ENCODE measurements around the gene FIS1. TPM values are rescaled to one million over a fixed set of nuclear protein-coding genes. Genes with fewer than 3 reads are reported as not detected.

The FIS1 gene
- total RNA-seq (2022; extraction: Qiagen RNA extraction; ENCODE audit: low read depth): 129 to 148 TPM (median 141 TPM) in 5 replicates

GRCh38 chr7:101244375-101245146 lies at the start of gene FIS1:
Gene FIS1 (minus strand): TSS chr7:101245081. CDS start chr7:101245004, 77 bp downstream.

GRCh38 chr7:101237206-101238067 lies 7.4 kb downstream of the FIS1 start, which contains the start of gene CLDN15:
Gene CLDN15 (minus strand): TSS chr7:101237802. CDS start chr7:101237581, 221 bp downstream.

GRCh38 chr7:101217388-101218235 lies 27.3 kb downstream of the FIS1 start, which contains the start of the genes PLOD3 and ZNHIT1:
Gene PLOD3 (minus strand): TSS chr7:101217581. CDS start chr7:101217274, 307 bp downstream.
Gene ZNHIT1 (plus strand): TSS chr7:101218165. CDS start chr7:101218196, 31 bp downstream.

DNA sequence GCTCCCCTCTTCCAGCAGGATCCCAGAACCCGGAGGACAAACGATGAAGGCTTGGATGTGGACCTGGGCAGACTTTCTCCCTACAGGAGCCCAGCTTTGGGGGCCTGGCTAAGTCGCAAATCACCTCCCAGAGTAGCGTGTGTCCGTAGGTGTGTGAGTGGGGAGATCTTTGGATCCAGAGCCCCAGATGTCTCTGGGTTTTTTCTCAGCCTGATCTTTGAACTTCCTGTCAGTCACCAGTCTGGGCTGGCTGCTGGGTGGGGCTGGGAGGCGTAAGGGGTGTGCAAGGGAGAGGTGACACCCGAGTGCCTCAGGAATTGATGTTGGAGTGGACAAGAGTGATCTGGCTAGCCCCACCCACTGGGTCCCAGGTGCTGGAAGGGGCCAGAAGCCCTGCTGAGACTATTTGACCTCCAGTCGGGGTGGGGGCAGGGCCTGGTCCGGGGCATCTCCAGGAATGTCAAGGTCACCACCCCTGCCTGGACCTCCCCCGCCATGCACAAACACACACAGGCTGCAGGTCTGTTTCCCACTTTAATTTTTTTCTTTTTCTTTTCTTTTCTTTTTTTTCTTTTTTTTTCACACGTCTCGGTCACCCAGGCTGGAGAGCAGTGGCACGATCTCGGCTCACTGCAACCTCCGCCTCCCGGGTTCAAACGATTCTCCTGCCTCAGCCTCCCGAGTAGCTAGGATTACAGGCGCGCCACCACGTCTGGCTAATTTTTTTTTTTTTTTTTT lies 43.9 kb downstream of the FIS1 start, which contains the start of gene MOGAT3:
Gene MOGAT3 (minus strand): TSS at position 175 of the 738 bp plus-strand sequence. CDS start 182 bp downstream, outside the sequence.

Other genes with a start within 250 kb of the FIS1 start
- gene MUC17, start 225.0 kb downstream of the FIS1 start, total RNA-seq (2022; extraction: Qiagen RNA extraction; ENCODE audit: low read depth): 0.01 to 0.07 TPM (median 0.03 TPM) in 5 replicates
- 9.9 to 13.3 TPM (median 10.4 TPM) in 5 replicates for gene TRIM56, start 159.6 kb downstream of the FIS1 start, total RNA-seq (2022; extraction: Qiagen RNA extraction; ENCODE audit: low read depth)
- gene SERPINE1, start 118.0 kb downstream of the FIS1 start, total RNA-seq (2022; extraction: Qiagen RNA extraction; ENCODE audit: low read depth): 712 to 895 TPM (median 757 TPM) in 5 replicates
- 131 to 162 TPM (median 147 TPM) in 5 replicates for gene AP1S1, start 90.6 kb downstream of the FIS1 start, total RNA-seq (2022; extraction: Qiagen RNA extraction; ENCODE audit: low read depth)
- gene VGF, start 79.5 kb downstream of the FIS1 start, total RNA-seq (2022; extraction: Qiagen RNA extraction; ENCODE audit: low read depth): 9.0 to 22.7 TPM (median 16.6 TPM) in 5 replicates
- gene NAT16, start 64.8 kb downstream of the FIS1 start, total RNA-seq (2022; extraction: Qiagen RNA extraction; ENCODE audit: low read depth): 0.13 to 0.25 TPM (median 0.17 TPM) in 4 of 5 replicates, not detected in the other
- 0.08 TPM in 1 of 5 replicates, not detected in the others for gene MOGAT3, start 44.0 kb downstream of the FIS1 start, total RNA-seq (2022; extraction: Qiagen RNA extraction; ENCODE audit: low read depth)
- gene PLOD3, start 27.5 kb downstream of the FIS1 start, total RNA-seq (2022; extraction: Qiagen RNA extraction; ENCODE audit: low read depth): 66.5 to 84.1 TPM (median 82.2 TPM) in 5 replicates
- 73.6 to 100 TPM (median 92.5 TPM) in 5 replicates for gene ZNHIT1, start 26.9 kb downstream of the FIS1 start, total RNA-seq (2022; extraction: Qiagen RNA extraction; ENCODE audit: low read depth)
- gene CLDN15, start 7.3 kb downstream of the FIS1 start, total RNA-seq (2022; extraction: Qiagen RNA extraction; ENCODE audit: low read depth): 8.7 to 14.8 TPM (median 12.9 TPM) in 5 replicates
- gene IFT22, start 76.7 kb upstream of the FIS1 start, total RNA-seq (2022; extraction: Qiagen RNA extraction; ENCODE audit: low read depth): 49.4 to 58.6 TPM (median 54.3 TPM) in 5 replicates
- 0.35 to 0.45 TPM (median 0.38 TPM) in 5 replicates for gene COL26A1, start 117.8 kb upstream of the FIS1 start, total RNA-seq (2022; extraction: Qiagen RNA extraction; ENCODE audit: low read depth)

Data from A549 treated with CpdA at 1 μM for 4 hours (cell line).